RWPE1 (cell line): ENCODE data around the gene KLHDC8A.

Experiments
- CTCF ChIA-PET: fragments of 350-600 bp; sonication (Branson Sonifier 250); formaldehyde crosslinking; extraction: SDS; loops from one replicate; lab custom pipeline; 2021; lab: Yijun Ruan, JAX
- POLR2A ChIA-PET: fragments of 400-600 bp; formaldehyde crosslinking; extraction: SDS; loops from one replicate; lab custom pipeline; 2020; ENCODE audit warnings: antibody characterized with exemption; ENCODE audit not compliant: low non-redundant PET; lab: Yijun Ruan, JAX
- DNase-seq: peaks from one replicate; pipeline ENCODE4 v3.0.0; 2012; ENCODE audit warnings: low spot score
- H3K27ac ChIP-seq: fragments of 450-650 bp; 2 replicates; pipeline ENCODE4 v1.5.1; 2017
- CTCF ChIP-seq: fragments of 450-650 bp; conservative IDR thresholded peaks from 2 replicates; pipeline ENCODE4 v1.5.1; 2017; ENCODE audit warnings: low read depth, mild to moderate bottlenecking

Gene KLHDC8A

GRCh38 chr1:205312866-205313562 lies 43.7 kb downstream of the KLHDC8A start:
- peak overlapping the region; percentile 48 for H3K27ac ChIP-seq
- DNase-seq = no peak
- POLR2A ChIA-PET = no interaction called here
- no peak for TF ChIP-seq CTCF
- CTCF ChIA-PET = interaction anchor here (0.6 to 1.5 kb wide), 3 partner anchors 16 to 39 kb away, joined by 3 to 10 read pairs (median 6); no protein-coding TSS in a partner anchor

- H3K27ac ChIP-seq = no peak overlapping the region
- CTCF ChIA-PET = interaction anchor here (0.6 to 0.7 kb wide), 2 partner anchors 10 to 37 kb away, joined by 3 to 4 read pairs; no protein-coding TSS in a partner anchor
- no peak for TF ChIP-seq CTCF
- POLR2A ChIA-PET = no interaction called here
- no peak for DNase-seq
These were observed 45.6 kb downstream of the KLHDC8A start for GRCh38 chr1:205310976-205311704.

GRCh38 chr1:205309741-205310140 lies 47.0 kb downstream of the KLHDC8A start:
- TF ChIP-seq CTCF = no peak
- POLR2A ChIA-PET = no interaction called here
- no peak for DNase-seq
- CTCF ChIA-PET = interaction anchor here (0.6 to 1.1 kb wide), 7 partner anchors 11 to 402 kb away, joined by 3 to 6 read pairs (median 4); partner anchors contain the start of gene NUAK2
- peak overlapping the region; percentile 44 for H3K27ac ChIP-seq

GRCh38 chr1:205306929-205307566 lies 49.7 kb downstream of the KLHDC8A start:
- no peak for DNase-seq
- ChIA-PET CTCF (interaction anchor here (1.1 to 1.4 kb wide), 2 partner anchors 34 to 245 kb away, joined by 3 to 5 read pairs; no protein-coding TSS in a partner anchor), POLR2A (no interaction called here)
- peak overlapping the region; percentile 85 for H3K27ac ChIP-seq
- TF ChIP-seq CTCF = no peak

DNA sequence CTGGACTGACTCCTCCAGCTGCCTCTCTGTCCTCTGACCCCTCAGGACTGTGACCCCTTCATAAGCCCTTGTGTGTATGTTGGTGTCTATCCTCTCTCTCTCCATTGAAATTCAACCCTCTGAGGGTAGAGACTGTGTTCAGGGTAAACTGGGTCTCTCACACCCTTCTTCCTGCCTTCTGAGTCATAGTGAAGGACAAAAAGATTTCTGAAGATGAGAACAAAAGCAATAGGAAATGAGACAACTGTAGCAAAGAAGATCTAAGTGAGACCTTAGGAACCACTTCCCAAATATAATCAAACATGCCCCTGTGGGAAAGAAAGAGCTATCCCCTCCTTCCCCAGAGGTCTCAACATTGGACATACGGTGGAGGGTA lies 52.0 kb downstream of the KLHDC8A start:
- ChIA-PET POLR2A (interaction anchor here (1.3 kb wide), 1 partner anchor 20 kb away, joined by 4 read pairs; no protein-coding TSS in a partner anchor), CTCF (interaction anchor here (0.6 to 2.3 kb wide), 3 partner anchors 21 to 353 kb away, joined by 5 to 11 read pairs (median 8); no protein-coding TSS in a partner anchor)
- H3K27ac ChIP-seq = peak overlapping the region; percentile 85
- no peak for TF ChIP-seq CTCF
- DNase-seq = no peak

DNA sequence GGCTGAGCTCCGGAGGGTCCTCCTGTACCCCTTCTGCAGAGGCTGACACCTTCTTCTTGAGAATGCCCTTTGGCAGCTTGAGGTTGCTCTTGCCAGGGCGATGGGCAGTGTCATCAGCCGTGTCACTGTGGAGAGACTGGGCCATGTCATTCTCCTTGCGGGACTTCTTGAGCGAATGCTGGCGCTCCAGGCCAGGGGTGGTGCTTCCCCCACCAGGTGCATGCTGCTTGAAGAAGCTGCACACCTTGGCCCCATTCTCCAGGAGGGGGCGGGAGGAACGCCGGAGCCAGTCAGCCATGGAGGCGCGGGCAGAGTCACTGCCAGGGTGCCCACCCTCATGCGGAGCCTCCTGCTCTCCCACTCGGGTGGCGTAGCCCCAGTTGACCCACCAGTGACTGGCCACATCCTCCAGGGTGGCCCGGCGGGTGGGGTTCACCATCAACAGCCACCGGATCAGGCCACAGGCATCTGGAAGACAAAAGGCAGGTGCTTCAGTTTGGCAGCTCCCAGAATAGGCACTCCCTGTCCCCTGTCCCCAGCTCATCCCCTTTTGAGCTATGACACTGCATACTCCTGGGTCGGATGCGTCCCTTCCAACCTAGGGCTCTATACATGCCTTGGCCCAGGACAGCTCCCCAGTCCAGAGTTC lies 52.6 kb downstream of the KLHDC8A start:
- H3K27ac ChIP-seq = peak overlapping the region; percentile 85

More for the DNA sequence above, 52.6 kb downstream of the KLHDC8A start:
- ChIA-PET CTCF (interaction anchor here (0.6 to 2.3 kb wide), 5 partner anchors 12 to 354 kb away, joined by 4 to 11 read pairs (median 7); no protein-coding TSS in a partner anchor), POLR2A (interaction anchor here (1.3 kb wide), 1 partner anchor 20 kb away, joined by 4 read pairs; no protein-coding TSS in a partner anchor)
- no peak for TF ChIP-seq CTCF
- DNase-seq = no peak
